ENCODE measurements around the gene TAOK3. TPM values are rescaled to one million over a fixed set of nuclear protein-coding genes. Genes with fewer than 3 reads are reported as not detected.

The TAOK3 gene
- total and polyA plus RNA-seq, 9 of the 15 experiments (the other 6 are each of a cell fraction or from before 2014, with no cell fraction given): 24.3 to 83.5 (median 47.1) TPM

- TF ChIP-seq, protein P1, sequence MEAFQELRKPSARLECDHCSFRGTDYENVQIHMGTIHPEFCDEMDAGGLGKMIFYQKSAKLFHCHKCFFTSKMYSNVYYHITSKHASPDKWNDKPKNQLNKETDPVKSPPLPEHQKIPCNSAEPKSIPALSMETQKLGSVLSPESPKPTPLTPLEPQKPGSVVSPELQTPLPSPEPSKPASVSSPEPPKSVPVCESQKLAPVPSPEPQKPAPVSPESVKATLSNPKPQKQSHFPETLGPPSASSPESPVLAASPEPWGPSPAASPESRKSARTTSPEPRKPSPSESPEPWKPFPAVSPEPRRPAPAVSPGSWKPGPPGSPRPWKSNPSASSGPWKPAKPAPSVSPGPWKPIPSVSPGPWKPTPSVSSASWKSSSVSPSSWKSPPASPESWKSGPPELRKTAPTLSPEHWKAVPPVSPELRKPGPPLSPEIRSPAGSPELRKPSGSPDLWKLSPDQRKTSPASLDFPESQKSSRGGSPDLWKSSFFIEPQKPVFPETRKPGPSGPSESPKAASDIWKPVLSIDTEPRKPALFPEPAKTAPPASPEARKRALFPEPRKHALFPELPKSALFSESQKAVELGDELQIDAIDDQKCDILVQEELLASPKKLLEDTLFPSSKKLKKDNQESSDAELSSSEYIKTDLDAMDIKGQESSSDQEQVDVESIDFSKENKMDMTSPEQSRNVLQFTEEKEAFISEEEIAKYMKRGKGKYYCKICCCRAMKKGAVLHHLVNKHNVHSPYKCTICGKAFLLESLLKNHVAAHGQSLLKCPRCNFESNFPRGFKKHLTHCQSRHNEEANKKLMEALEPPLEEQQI (IDR thresholded peaks at IDR 0.05): peak; percentile 68; the same call in 1 of the 2 replicates
- TF ChIP-seq RAD21 (CRISPR knock-in tag; conservative IDR thresholded peaks at IDR 0.05 in 1 of 2, IDR thresholded peaks at IDR 0.05 in 1 of 2) (peak in 1 of 2 experiments; percentile 6; a peak in 1 of 4 replicates), RCOR1 (IDR thresholded peaks at IDR 0.05; ENCODE audit: borderline replicate concordance in 1 of 2, low read depth in 2 of 2, low read length in 2 of 2) (peak in 1 of 2 experiments; percentile 46; a peak in 1 of 4 replicates), POLR2AphosphoS5 (IDR thresholded peaks at IDR 0.05; ENCODE audit: control insufficient read depth, insufficient read depth, low read depth, low read length) (peak; percentile 59; the same call in 1 of the 2 replicates), PRMT5 (CRISPR knock-in tag; IDR thresholded peaks at IDR 0.05) (no peak), ZNF785 (CRISPR knock-in tag; IDR thresholded peaks at IDR 0.05) (no peak), ZNF140 (CRISPR knock-in tag; IDR thresholded peaks at IDR 0.05) (no peak), CBFA2T3 (IDR thresholded peaks at IDR 0.05) (peak; percentile 89), ZKSCAN8 (CRISPR knock-in tag; IDR thresholded peaks at IDR 0.05) (no peak), NFIC (IDR thresholded peaks at IDR 0.05) (peak; percentile 39), PKNOX1 (IDR thresholded peaks at IDR 0.05) (peak; percentile 53), MXI1 (IDR thresholded peaks at IDR 0.05; ENCODE audit: low read depth, low read length) (0 out of 2 replicates have a peak, but pooled peaks have one; percentile 38), NR2C1 (IDR thresholded peaks at IDR 0.05) (no peak), NR2C1 (tag; IDR thresholded peaks at IDR 0.05) (no peak), EP300 (IDR thresholded peaks at IDR 0.05; ENCODE audit: low read length) (peak; percentile 44; the same call in 1 of the 2 replicates), HMG20A (CRISPR knock-in tag; conservative IDR thresholded peaks at IDR 0.05) (no peak), SMARCC2 (IDR thresholded peaks at IDR 0.05; ENCODE audit: low read depth) (0 out of 2 replicates have a peak, but pooled peaks have one; percentile 42), NFATC3 (IDR thresholded peaks at IDR 0.05) (0 out of 2 replicates have a peak, but pooled peaks have one; percentile 36)
- TF ChIP-seq, protein P2, sequence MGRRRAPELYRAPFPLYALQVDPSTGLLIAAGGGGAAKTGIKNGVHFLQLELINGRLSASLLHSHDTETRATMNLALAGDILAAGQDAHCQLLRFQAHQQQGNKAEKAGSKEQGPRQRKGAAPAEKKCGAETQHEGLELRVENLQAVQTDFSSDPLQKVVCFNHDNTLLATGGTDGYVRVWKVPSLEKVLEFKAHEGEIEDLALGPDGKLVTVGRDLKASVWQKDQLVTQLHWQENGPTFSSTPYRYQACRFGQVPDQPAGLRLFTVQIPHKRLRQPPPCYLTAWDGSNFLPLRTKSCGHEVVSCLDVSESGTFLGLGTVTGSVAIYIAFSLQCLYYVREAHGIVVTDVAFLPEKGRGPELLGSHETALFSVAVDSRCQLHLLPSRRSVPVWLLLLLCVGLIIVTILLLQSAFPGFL (CRISPR knock-in tag; IDR thresholded peaks at IDR 0.05): no peak
- TF ChIP-seq, protein P3, sequence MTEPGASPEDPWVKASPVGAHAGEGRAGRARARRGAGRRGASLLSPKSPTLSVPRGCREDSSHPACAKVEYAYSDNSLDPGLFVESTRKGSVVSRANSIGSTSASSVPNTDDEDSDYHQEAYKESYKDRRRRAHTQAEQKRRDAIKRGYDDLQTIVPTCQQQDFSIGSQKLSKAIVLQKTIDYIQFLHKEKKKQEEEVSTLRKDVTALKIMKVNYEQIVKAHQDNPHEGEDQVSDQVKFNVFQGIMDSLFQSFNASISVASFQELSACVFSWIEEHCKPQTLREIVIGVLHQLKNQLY (CRISPR knock-in tag; conservative IDR thresholded peaks at IDR 0.05): no peak
- TF ChIP-seq, protein P4, sequence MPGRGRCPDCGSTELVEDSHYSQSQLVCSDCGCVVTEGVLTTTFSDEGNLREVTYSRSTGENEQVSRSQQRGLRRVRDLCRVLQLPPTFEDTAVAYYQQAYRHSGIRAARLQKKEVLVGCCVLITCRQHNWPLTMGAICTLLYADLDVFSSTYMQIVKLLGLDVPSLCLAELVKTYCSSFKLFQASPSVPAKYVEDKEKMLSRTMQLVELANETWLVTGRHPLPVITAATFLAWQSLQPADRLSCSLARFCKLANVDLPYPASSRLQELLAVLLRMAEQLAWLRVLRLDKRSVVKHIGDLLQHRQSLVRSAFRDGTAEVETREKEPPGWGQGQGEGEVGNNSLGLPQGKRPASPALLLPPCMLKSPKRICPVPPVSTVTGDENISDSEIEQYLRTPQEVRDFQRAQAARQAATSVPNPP (IDR thresholded peaks at IDR 0.05; ENCODE audit: borderline replicate concordance, insufficient read depth, insufficient read length): no peak
Measured at GRCh38 chr12:118345355-118345754, 27.4 kb downstream of the TAOK3 start (continued).

Data from K562 (cell line).